Activated CD8-positive, alpha-beta memory T cell treated with anti-CD3 and anti-CD28 coated beads, Interleukin-2, amount 50 U/mL, for 1 hour (primary cell): Measurements from ENCODE around the gene UBE2J2.
A peak's percentile ranks its signal among the peaks of the same experiment; 100 is the strongest.

Experiments used
- DNase-seq: peaks from one replicate; pipeline ENCODE4 v3.0.0-alpha.2; 2020; ENCODE audit errors: extremely low read depth

UBE2J2 gene

GRCh38 chr1:1309251-1310108 lies 35.8 kb upstream of the UBE2J2 start:
- DNase-seq = no peak

GRCh38 chr1:1308756-1309250 lies 35.1 kb upstream of the UBE2J2 start:
- no peak for DNase-seq

GRCh38 chr1:1307923-1308755 lies 34.5 kb upstream of the UBE2J2 start, which contains the start of the genes ACAP3 and PUSL1:
ACAP3 (minus strand) TSS chr1:1307930; CDS start chr1:1307815, 115 bp downstream.
PUSL1 (plus strand) TSS chr1:1308597; CDS start chr1:1308644, 47 bp downstream.
- peak; percentile 65 for DNase-seq

GRCh38 chr1:1307261-1307922 lies 33.7 kb upstream of the UBE2J2 start:
- no peak for DNase-seq

GRCh38 chr1:1306661-1307260 lies 33.1 kb upstream of the UBE2J2 start:
- no peak for DNase-seq

- DNase-seq = no peak
Measured at GRCh38 chr1:1306070-1306660, 32.5 kb upstream of the UBE2J2 start.

- peak; percentile 43 for DNase-seq
Measured at GRCh38 chr1:1305300-1306069, 31.8 kb upstream of the UBE2J2 start.

- no peak for DNase-seq
Measured at GRCh38 chr1:1304331-1305299, 31.0 kb upstream of the UBE2J2 start.

GRCh38 chr1:1303736-1304135 lies 30.1 kb upstream of the UBE2J2 start:
- DNase-seq = no peak

GRCh38 chr1:1302951-1303509 lies 29.4 kb upstream of the UBE2J2 start:
- no peak for DNase-seq

GRCh38 chr1:1302006-1302430 lies 28.4 kb upstream of the UBE2J2 start:
- DNase-seq = no peak

- no peak for DNase-seq
Measured at GRCh38 chr1:1300352-1300739, 26.7 kb upstream of the UBE2J2 start.

- no peak for DNase-seq
Measured at GRCh38 chr1:1299686-1300351, 26.2 kb upstream of the UBE2J2 start.

- DNase-seq = no peak
Measured at GRCh38 chr1:1298861-1299685, 25.4 kb upstream of the UBE2J2 start.

GRCh38 chr1:1297802-1298424 lies 24.3 kb upstream of the UBE2J2 start:
- no peak for DNase-seq

- no peak for DNase-seq
Measured at GRCh38 chr1:1296070-1297061, 22.7 kb upstream of the UBE2J2 start.
